ENCODE results near the gene ABHD12B.

The ABHD12B gene

DNA sequence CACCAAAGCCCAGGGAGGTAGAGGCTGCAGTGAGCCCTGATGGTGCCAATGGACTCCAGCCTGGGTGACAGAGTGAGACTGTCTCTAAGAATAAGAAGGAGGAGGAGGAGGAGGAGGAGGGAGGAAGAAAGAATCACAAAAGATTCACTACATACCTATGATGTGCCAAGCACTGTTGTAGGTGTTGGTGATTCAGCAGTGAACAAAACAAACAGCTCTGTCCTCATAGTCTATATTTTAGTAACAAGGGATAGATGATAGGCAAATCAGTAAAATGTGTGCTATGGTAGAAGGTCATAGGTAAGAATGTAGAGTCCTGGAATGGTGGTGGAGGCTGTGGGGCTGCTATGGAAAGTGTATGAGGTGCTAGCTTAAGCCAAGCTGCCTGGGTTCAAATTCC is 18.0 kb upstream of the ABHD12B start:
- no peak overlapping the region for H4K5ac ChIP-seq (ENCODE audit: low read length)
- H3K23ac ChIP-seq (ENCODE audit: low read length) = no peak overlapping the region
- H2BK15ac ChIP-seq (replicated peaks; ENCODE audit: low read depth) = no peak overlapping the region
- H2BK5ac ChIP-seq (ENCODE audit: low read length) = no peak overlapping the region
- H2BK120ac ChIP-seq (ENCODE audit: low read depth, low read length) = no peak overlapping the region
- no peaks in the 10 kb centered on the region for H3K27me3 ChIP-seq (ENCODE audit: insufficient read depth, low read length, poor library complexity)
- no peak for DNase-seq
- H3K4me1 ChIP-seq (ENCODE audit: control insufficient read depth, low read depth, low read length) = no peaks in the 10 kb centered on the region
- H3K4me3 ChIP-seq (ENCODE audit: low read length) = no peak overlapping the region
- H4K8ac ChIP-seq (ENCODE audit: low read depth, low read length) = no peak overlapping the region
- no peak overlapping the region for H3K9ac ChIP-seq (ENCODE audit: low read length)
- H3K56ac ChIP-seq (ENCODE audit: low read length) = no peak overlapping the region
- H3K27ac ChIP-seq (ENCODE audit: low read depth, low read length) = no peak overlapping the region
- H2AK5ac ChIP-seq (ENCODE audit: low read length) = no peak overlapping the region
- H3K4ac ChIP-seq (ENCODE audit: low read depth, low read length) = no peak overlapping the region
- no peaks in the 10 kb centered on the region for H3K79me1 ChIP-seq (ENCODE audit: low read length)
- H3K36me3 ChIP-seq (ENCODE audit: control insufficient read depth, insufficient read depth, low read length) = no peaks in the 10 kb centered on the region
- H3K4me2 ChIP-seq (ENCODE audit: low read length) = no peak overlapping the region
- no peak overlapping the region for H3K18ac ChIP-seq (ENCODE audit: low read length)
- H3K79me2 ChIP-seq (ENCODE audit: control insufficient read depth, insufficient read depth, low read length) = no peaks in the 10 kb centered on the region

DNA sequence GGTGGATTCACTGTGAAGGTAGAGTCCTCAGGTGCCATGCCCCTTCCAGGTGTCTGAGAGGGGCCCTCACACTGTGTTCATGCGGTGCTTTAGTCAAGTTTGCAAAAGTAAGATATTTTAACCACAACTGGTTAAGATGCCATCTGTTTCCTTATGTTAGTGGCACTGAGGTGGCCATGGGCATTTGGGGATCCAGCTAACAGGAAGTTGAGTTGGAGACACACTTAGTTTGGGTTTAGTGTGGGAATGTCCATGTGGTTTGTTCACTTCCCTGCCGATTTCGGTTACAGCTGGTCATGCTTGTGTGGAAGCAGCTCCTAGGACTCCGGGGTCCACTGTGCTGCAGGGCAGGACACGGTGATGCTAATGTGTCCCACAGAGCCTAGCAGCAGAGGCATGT is 17.3 kb upstream of the ABHD12B start:
- no peak overlapping the region for H3K27ac ChIP-seq (ENCODE audit: low read depth, low read length)
- H3K36me3 ChIP-seq (ENCODE audit: control insufficient read depth, insufficient read depth, low read length) = no peaks in the 10 kb centered on the region
- no peaks in the 10 kb centered on the region for H3K79me1 ChIP-seq (ENCODE audit: low read length)
- H3K4me2 ChIP-seq (ENCODE audit: low read length) = no peak overlapping the region
- no peak overlapping the region for H3K56ac ChIP-seq (ENCODE audit: low read length)
- H2AK5ac ChIP-seq (ENCODE audit: low read length) = no peak overlapping the region
- H2BK5ac ChIP-seq (ENCODE audit: low read length) = no peak overlapping the region
- no peak overlapping the region for H2BK15ac ChIP-seq (replicated peaks; ENCODE audit: low read depth)
- H3K4me1 ChIP-seq (ENCODE audit: control insufficient read depth, low read depth, low read length) = no peaks in the 10 kb centered on the region
- no peak for DNase-seq
- no CpG with 5 or more reads among the region's 5 CpGs for WGBS (ENCODE audit: extremely low coverage, insufficient coverage, low lambda C conversion rate)
- no peak overlapping the region for H3K4me3 ChIP-seq (ENCODE audit: low read length)
- no peak overlapping the region for H3K9ac ChIP-seq (ENCODE audit: low read length)
- no peak overlapping the region for H4K5ac ChIP-seq (ENCODE audit: low read length)
- H3K27me3 ChIP-seq (ENCODE audit: insufficient read depth, low read length, poor library complexity) = no peaks in the 10 kb centered on the region
- no peaks in the 10 kb centered on the region for H3K79me2 ChIP-seq (ENCODE audit: control insufficient read depth, insufficient read depth, low read length)
- no peak overlapping the region for H3K4ac ChIP-seq (ENCODE audit: low read depth, low read length)
- H3K18ac ChIP-seq (ENCODE audit: low read length) = no peak overlapping the region
- H3K23ac ChIP-seq (ENCODE audit: low read length) = no peak overlapping the region
- no peak overlapping the region for H2BK120ac ChIP-seq (ENCODE audit: low read depth, low read length)
- no peak overlapping the region for H4K8ac ChIP-seq (ENCODE audit: low read depth, low read length)

DNA sequence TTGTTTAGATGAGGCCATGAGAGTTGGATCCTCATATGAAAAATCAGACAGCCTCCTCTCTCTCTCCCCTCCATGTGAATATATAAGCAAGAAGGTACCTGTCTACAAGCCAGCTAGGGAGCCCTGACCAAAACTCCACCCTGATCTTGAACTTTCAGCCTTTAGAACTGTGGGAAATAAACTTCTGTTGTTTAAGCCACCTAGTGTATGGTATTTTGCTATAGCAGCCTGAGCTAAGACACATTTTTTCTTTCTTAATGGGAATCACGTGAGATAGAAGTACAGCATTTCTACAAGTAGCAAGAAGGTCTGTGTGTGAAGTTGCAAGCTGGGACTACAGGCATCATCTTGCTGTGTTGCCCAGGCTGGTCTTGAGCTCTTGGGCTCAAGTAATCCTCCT is 16.3 kb upstream of the ABHD12B start:
- Histone ChIP-seq H3K23ac (ENCODE audit: low read length) (no peak overlapping the region), H3K56ac (ENCODE audit: low read length) (no peak overlapping the region), H4K5ac (ENCODE audit: low read length) (no peak overlapping the region), H3K4ac (ENCODE audit: low read depth, low read length) (no peak overlapping the region), H3K4me1 (ENCODE audit: control insufficient read depth, low read depth, low read length) (no peaks in the 10 kb centered on the region), H4K8ac (ENCODE audit: low read depth, low read length) (no peak overlapping the region), H2BK5ac (ENCODE audit: low read length) (no peak overlapping the region), H3K27ac (ENCODE audit: low read depth, low read length) (no peak overlapping the region), H3K4me2 (ENCODE audit: low read length) (no peak overlapping the region), H3K27me3 (ENCODE audit: insufficient read depth, low read length, poor library complexity) (no peaks in the 10 kb centered on the region), H3K18ac (ENCODE audit: low read length) (no peak overlapping the region), H3K9ac (ENCODE audit: low read length) (no peak overlapping the region), H2BK15ac (replicated peaks; ENCODE audit: low read depth) (no peak overlapping the region), H2BK120ac (ENCODE audit: low read depth, low read length) (no peak overlapping the region), H3K36me3 (ENCODE audit: control insufficient read depth, insufficient read depth, low read length) (no peaks in the 10 kb centered on the region), H3K4me3 (ENCODE audit: low read length) (no peak overlapping the region), H3K79me1 (ENCODE audit: low read length) (no peaks in the 10 kb centered on the region), H3K79me2 (ENCODE audit: control insufficient read depth, insufficient read depth, low read length) (no peaks in the 10 kb centered on the region), H2AK5ac (ENCODE audit: low read length) (no peak overlapping the region)
- no CpG with 5 or more reads among the region's 1 CpG for WGBS (ENCODE audit: extremely low coverage, insufficient coverage, low lambda C conversion rate)
- no peak for DNase-seq

DNA sequence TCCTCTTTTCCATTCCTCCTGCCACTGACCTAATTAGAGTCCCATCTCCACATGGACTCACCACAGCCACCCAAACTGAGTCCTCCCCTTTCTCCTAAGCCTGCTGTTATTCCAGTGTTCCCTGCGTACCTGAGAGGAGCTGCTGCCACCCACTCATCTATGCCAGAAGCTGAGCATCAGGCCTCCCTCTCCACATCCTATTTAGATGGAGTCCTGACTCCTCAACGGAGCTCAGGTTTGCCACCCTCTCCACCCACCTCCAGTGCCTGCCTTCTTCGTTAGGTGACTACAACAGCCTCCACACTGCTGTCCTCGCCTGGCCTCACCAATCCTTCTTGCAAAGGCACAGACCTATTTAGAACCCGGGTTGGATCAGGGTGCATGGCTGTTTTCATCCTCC is 15.2 kb upstream of the ABHD12B start:
- H3K79me1 ChIP-seq (ENCODE audit: low read length) = no peaks in the 10 kb centered on the region
- H2BK15ac ChIP-seq (replicated peaks; ENCODE audit: low read depth) = no peak overlapping the region
- H3K4me3 ChIP-seq (ENCODE audit: low read length) = no peak overlapping the region
- no peak overlapping the region for H3K23ac ChIP-seq (ENCODE audit: low read length)
- no peak overlapping the region for H3K9ac ChIP-seq (ENCODE audit: low read length)
- H4K8ac ChIP-seq (ENCODE audit: low read depth, low read length) = no peak overlapping the region
- WGBS (ENCODE audit: extremely low coverage, insufficient coverage, low lambda C conversion rate) = no CpG with 5 or more reads among the region's 5 CpGs
- no peak overlapping the region for H3K56ac ChIP-seq (ENCODE audit: low read length)
- no peak overlapping the region for H3K4ac ChIP-seq (ENCODE audit: low read depth, low read length)
- H3K18ac ChIP-seq (ENCODE audit: low read length) = no peak overlapping the region
- DNase-seq = no peak
- no peaks in the 10 kb centered on the region for H3K27me3 ChIP-seq (ENCODE audit: insufficient read depth, low read length, poor library complexity)
- no peak overlapping the region for H2AK5ac ChIP-seq (ENCODE audit: low read length)
- no peak overlapping the region for H3K27ac ChIP-seq (ENCODE audit: low read depth, low read length)
- H3K4me1 ChIP-seq (ENCODE audit: control insufficient read depth, low read depth, low read length) = no peaks in the 10 kb centered on the region
- H3K36me3 ChIP-seq (ENCODE audit: control insufficient read depth, insufficient read depth, low read length) = no peaks in the 10 kb centered on the region
- H3K4me2 ChIP-seq (ENCODE audit: low read length) = no peak overlapping the region
- no peak overlapping the region for H2BK5ac ChIP-seq (ENCODE audit: low read length)
- no peaks in the 10 kb centered on the region for H3K79me2 ChIP-seq (ENCODE audit: control insufficient read depth, insufficient read depth, low read length)
- no peak overlapping the region for H4K5ac ChIP-seq (ENCODE audit: low read length)
- H2BK120ac ChIP-seq (ENCODE audit: low read depth, low read length) = no peak overlapping the region

DNA sequence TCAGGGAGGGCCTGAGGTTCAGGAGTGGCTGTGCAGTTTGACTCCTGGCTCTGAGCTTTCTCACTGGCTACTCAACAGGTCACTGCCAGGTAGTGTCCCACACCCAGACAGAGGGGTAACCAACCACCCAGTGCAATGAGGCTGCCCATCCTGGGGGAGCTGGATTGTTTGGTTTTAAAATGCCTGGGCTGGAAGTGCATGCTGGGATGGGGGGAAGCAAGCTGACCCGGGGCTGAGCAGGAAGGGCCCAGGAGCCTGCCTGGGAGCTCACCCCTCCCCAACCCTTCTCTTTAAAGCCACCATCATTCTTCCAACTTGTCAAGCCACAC is 12.6 kb upstream of the ABHD12B start:
- H3K27ac ChIP-seq (ENCODE audit: low read depth, low read length) = no peak overlapping the region
- H3K4me3 ChIP-seq (ENCODE audit: low read length) = no peak overlapping the region
- H3K36me3 ChIP-seq (ENCODE audit: control insufficient read depth, insufficient read depth, low read length) = no peaks in the 10 kb centered on the region
- H2BK120ac ChIP-seq (ENCODE audit: low read depth, low read length) = no peak overlapping the region
- H3K4me2 ChIP-seq (ENCODE audit: low read length) = no peak overlapping the region
- H3K56ac ChIP-seq (ENCODE audit: low read length) = no peak overlapping the region
- no peak overlapping the region for H2BK15ac ChIP-seq (replicated peaks; ENCODE audit: low read depth)
- no peak overlapping the region for H2BK5ac ChIP-seq (ENCODE audit: low read length)
- H2AK5ac ChIP-seq (ENCODE audit: low read length) = no peak overlapping the region
- no peaks in the 10 kb centered on the region for H3K79me2 ChIP-seq (ENCODE audit: control insufficient read depth, insufficient read depth, low read length)
- no peak for DNase-seq
- no peak overlapping the region for H3K4ac ChIP-seq (ENCODE audit: low read depth, low read length)
- no peak overlapping the region for H3K9ac ChIP-seq (ENCODE audit: low read length)
- no peak overlapping the region for H4K5ac ChIP-seq (ENCODE audit: low read length)
- no CpG with 5 or more reads among the region's 1 CpG for WGBS (ENCODE audit: extremely low coverage, insufficient coverage, low lambda C conversion rate)
- no peaks in the 10 kb centered on the region for H3K27me3 ChIP-seq (ENCODE audit: insufficient read depth, low read length, poor library complexity)
- peaks cover 3% of the 10 kb centered on the region for H3K4me1 ChIP-seq (ENCODE audit: control insufficient read depth, low read depth, low read length)
- H4K8ac ChIP-seq (ENCODE audit: low read depth, low read length) = no peak overlapping the region
- H3K18ac ChIP-seq (ENCODE audit: low read length) = no peak overlapping the region
- no peak overlapping the region for H3K23ac ChIP-seq (ENCODE audit: low read length)
- no peaks in the 10 kb centered on the region for H3K79me1 ChIP-seq (ENCODE audit: low read length)

DNA sequence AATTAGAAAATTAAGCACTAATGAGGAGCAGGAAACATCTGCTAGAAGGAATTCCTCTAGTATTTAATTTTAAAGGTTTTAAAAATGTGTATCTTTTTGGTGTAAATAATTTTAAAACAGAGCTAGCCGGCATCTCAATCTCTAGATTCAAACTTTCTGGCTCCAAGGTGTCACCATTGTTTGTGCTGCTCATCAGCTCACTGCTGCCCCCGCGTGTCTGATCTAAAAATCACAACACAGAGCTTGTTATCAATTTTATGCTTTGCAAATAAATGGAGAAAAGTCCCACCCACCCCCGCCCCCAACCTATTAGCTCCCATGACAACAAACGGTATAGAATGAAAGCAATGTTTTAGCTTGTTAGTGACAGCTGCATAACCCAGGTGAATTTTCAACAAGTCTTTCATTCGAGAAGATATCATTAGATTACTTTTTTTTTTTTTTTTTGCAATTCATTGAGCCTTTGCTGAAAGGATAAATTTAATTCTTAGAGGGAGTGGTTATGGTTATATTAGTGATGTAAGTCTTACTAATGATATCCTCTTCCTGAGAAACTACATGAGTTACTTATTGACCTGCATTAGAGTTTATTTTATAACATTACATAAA is 11.3 kb upstream of the ABHD12B start:
- Histone ChIP-seq H3K4ac (ENCODE audit: low read depth, low read length) (no peak overlapping the region), H3K23ac (ENCODE audit: low read length) (no peak overlapping the region), H3K9ac (ENCODE audit: low read length) (no peak overlapping the region), H4K8ac (ENCODE audit: low read depth, low read length) (no peak overlapping the region), H2BK120ac (ENCODE audit: low read depth, low read length) (no peak overlapping the region), H3K27ac (ENCODE audit: low read depth, low read length) (no peak overlapping the region), H3K79me2 (ENCODE audit: control insufficient read depth, insufficient read depth, low read length) (no peaks in the 10 kb centered on the region), H3K27me3 (ENCODE audit: insufficient read depth, low read length, poor library complexity) (no peaks in the 10 kb centered on the region), H2BK5ac (ENCODE audit: low read length) (no peak overlapping the region), H4K5ac (ENCODE audit: low read length) (no peak overlapping the region), H2AK5ac (ENCODE audit: low read length) (no peak overlapping the region), H3K4me2 (ENCODE audit: low read length) (no peak overlapping the region), H3K79me1 (ENCODE audit: low read length) (no peaks in the 10 kb centered on the region), H3K56ac (ENCODE audit: low read length) (no peak overlapping the region), H3K4me1 (ENCODE audit: control insufficient read depth, low read depth, low read length) (peaks cover 9% of the 10 kb centered on the region), H3K4me3 (ENCODE audit: low read length) (no peak overlapping the region), H3K36me3 (ENCODE audit: control insufficient read depth, insufficient read depth, low read length) (no peaks in the 10 kb centered on the region), H3K18ac (ENCODE audit: low read length) (no peak overlapping the region), H2BK15ac (replicated peaks; ENCODE audit: low read depth) (no peak overlapping the region)
- WGBS (ENCODE audit: extremely low coverage, insufficient coverage, low lambda C conversion rate) = no CpG with 5 or more reads among the region's 6 CpGs
- peak; percentile 88 for DNase-seq
